Loucy (cell line): ENCODE results near the gene ELMO1.

ENCODE experiments used
- CTCF ChIP-seq: fragments of 200-600 bp; sonication (generic); conservative IDR thresholded peaks from 2 replicates; pipeline ENCODE4 v1.5.1; 2014; ENCODE audit warnings: mild to moderate bottlenecking, antibody characterized with exemption, low read length
- EZH2phosphoT487 ChIP-seq: fragments of 200-600 bp; IDR thresholded peaks from 2 replicates; pipeline ENCODE4 v1.6.1; 2018; ENCODE audit warnings: antibody characterized with exemption, mild to moderate bottlenecking, moderate library complexity, borderline replicate concordance

GRCh38 chr7:37194943-37195342, 253.7 kb downstream of the ELMO1 start:
- TF ChIP-seq CTCF: no peak
- TF ChIP-seq EZH2phosphoT487: no peak
